H1 (cell line): ENCODE data around the gene CCDC73. TPM values are rescaled to one million over a fixed set of nuclear protein-coding genes. Genes with fewer than 3 reads are reported as not detected.

ENCODE experiments used
- CTCF ChIA-PET: fragments of 300-600 bp; sonication (Branson Sonifier 250); formaldehyde crosslinking; loops from one replicate; lab custom pipeline; 2021; ENCODE audit not compliant: partially characterized antibody; lab: Charles Lee
- POLR2A ChIA-PET: fragments of 300-600 bp; sonication (Branson Sonifier 250); formaldehyde crosslinking; loops from one replicate; lab custom pipeline; 2021; ENCODE audit warnings: inconsistent platforms; ENCODE audit not compliant: partially characterized antibody; lab: Charles Lee
- DNase-seq, 2 experiments: peaks; one replicate each; pipeline versions ENCODE4 v3.0.0 to v3.0.0-alpha.2; 2010 to 2022; ENCODE audit warnings: low spot score in 2 of 2, low read depth in 1 of 2, mixed read lengths in 1 of 2
- FAIRE-seq: peaks from 2 replicates; lab custom pipeline; 2011; peaks lifted over from hg19 to GRCh38; lab: Jason Lieb, UNC
- H2AFZ ChIP-seq: 2 replicates; pipeline ENCODE4 v1.8.1; 2012; ENCODE audit warnings: low read length, inconsistent platforms
- H2AK5ac ChIP-seq: 2 replicates; pipeline ENCODE4 v1.6.1; 2013; ENCODE audit warnings: low read depth, low read length
- H2BK120ac ChIP-seq: replicated peaks from 2 replicates; pipeline ENCODE3; 2013; ENCODE audit warnings: low read depth, low read length, inconsistent platforms
- H2BK12ac ChIP-seq: 2 replicates; pipeline ENCODE4 v1.6.1; 2013; ENCODE audit warnings: low read depth, low read length
- H2BK15ac ChIP-seq: 2 replicates; pipeline ENCODE4 v1.6.1; 2013; ENCODE audit warnings: low read length
- H2BK20ac ChIP-seq: 2 replicates; pipeline ENCODE4 v1.6.1; 2013; ENCODE audit warnings: low read length
- H2BK5ac ChIP-seq: 2 replicates; pipeline ENCODE4 v1.6.1; 2013; ENCODE audit warnings: low read depth, low read length
- H3K14ac ChIP-seq: 2 replicates; pipeline ENCODE4 v1.6.1; 2013; ENCODE audit warnings: inconsistent platforms; ENCODE audit not compliant: insufficient read length
- H3K18ac ChIP-seq: 2 replicates; pipeline ENCODE4 v1.6.1; 2013; ENCODE audit warnings: low read length; ENCODE audit errors: extremely low read depth
- H3K23ac ChIP-seq: 2 replicates; pipeline ENCODE4 v1.6.1; 2013; ENCODE audit warnings: inconsistent platforms; ENCODE audit not compliant: insufficient read length
- H3K23me2 ChIP-seq: 2 replicates; pipeline ENCODE4 v1.6.1; 2013; ENCODE audit warnings: low read depth, low read length
- H3K27ac ChIP-seq: 2 replicates; pipeline ENCODE4 v1.6.1; 2011; ENCODE audit warnings: low read depth, low read length, inconsistent platforms
- H3K27me3 ChIP-seq, 4 experiments: replicated peaks in 1 of 4; 1 replicate in 1 of 4; 2 replicates in 3 of 4; pipeline versions ENCODE4 v1.6.1 to v1.8.1; 2011 to 2013; ENCODE audit warnings: low read length in 3 of 4, mild to moderate bottlenecking in 3 of 4, inconsistent platforms in 2 of 4, mixed read lengths in 2 of 4, moderate library complexity in 1 of 4; ENCODE audit not compliant: control insufficient read depth in 3 of 4, insufficient read depth in 3 of 4; ENCODE audit errors: extremely low read depth in 1 of 4
- H3K36me3 ChIP-seq, 4 experiments: 2 replicates each; pipeline versions ENCODE4 v1.6.1 to v1.8.1; 2011 to 2013; ENCODE audit warnings: mild to moderate bottlenecking in 4 of 4, low read length in 3 of 4, moderate library complexity in 2 of 4, control low read depth in 1 of 4, inconsistent platforms in 1 of 4; ENCODE audit not compliant: insufficient read depth in 4 of 4, control insufficient read depth in 2 of 4
- H3K4ac ChIP-seq: replicated peaks from 2 replicates; pipeline ENCODE3; 2013; ENCODE audit warnings: low read length, low read depth, mixed read lengths, inconsistent platforms; ENCODE audit not compliant: insufficient read length
- H3K4me1 ChIP-seq, 4 experiments: replicated peaks in 1 of 4; 1 replicate in 1 of 4; 2 replicates in 3 of 4; pipeline versions ENCODE4 v1.6.1 to v1.8.1; 2011 to 2013; ENCODE audit warnings: low read length in 3 of 4, inconsistent platforms in 2 of 4, mixed read lengths in 1 of 4; ENCODE audit not compliant: insufficient read depth in 4 of 4, control insufficient read depth in 3 of 4
- H3K4me2 ChIP-seq, 2 experiments: 2 replicates each; pipeline versions ENCODE4 v1.6.1 to v1.8.1; 2011 to 2013; ENCODE audit warnings: low read depth in 2 of 2, low read length in 2 of 2, control low read depth in 1 of 2, inconsistent platforms in 1 of 2, mild to moderate bottlenecking in 1 of 2; ENCODE audit not compliant: insufficient read depth in 1 of 2
- H3K4me3 ChIP-seq, 4 experiments: fragments of 200-600, 300-600 bp in 1 of 4; sonication (generic), shearing (Covaris generic), sonication (Bioruptor Twin) in 1 of 4; 2 replicates each; pipeline versions ENCODE4 v1.5.1 to v1.8.1; 2011 to 2016; ENCODE audit warnings: low read length in 4 of 4, low read depth in 3 of 4, control low read depth in 2 of 4, inconsistent platforms in 2 of 4, mild to moderate bottlenecking in 2 of 4, mixed read lengths in 1 of 4, moderate library complexity in 1 of 4; ENCODE audit not compliant: insufficient read depth in 2 of 4; ENCODE audit errors: extremely low read depth in 1 of 4
- H3K56ac ChIP-seq: replicated peaks from 2 replicates; pipeline ENCODE3; 2013; ENCODE audit warnings: low read depth, mild to moderate bottlenecking, mixed read lengths, low read length, inconsistent platforms; ENCODE audit not compliant: insufficient read length
- H3K79me1 ChIP-seq: 2 replicates; pipeline ENCODE4 v1.6.1; 2013; ENCODE audit warnings: low read depth, low read length, control low read depth
- H3K79me2 ChIP-seq, 2 experiments: 2 replicates each; pipeline versions ENCODE4 v1.6.1 to v1.8.1; 2012 to 2013; ENCODE audit warnings: low read length in 2 of 2, mild to moderate bottlenecking in 2 of 2, inconsistent platforms in 1 of 2; ENCODE audit not compliant: insufficient read depth in 2 of 2, control insufficient read depth in 1 of 2
- H3K9ac ChIP-seq, 4 experiments: replicated peaks in 1 of 4; 1 replicate in 1 of 4; 2 replicates in 3 of 4; pipeline versions ENCODE4 v1.6.1 to v1.8.1; 2011 to 2013; ENCODE audit warnings: low read depth in 3 of 4, low read length in 3 of 4, control low read depth in 2 of 4, mild to moderate bottlenecking in 2 of 4, moderate library complexity in 2 of 4, inconsistent platforms in 1 of 4; ENCODE audit errors: extremely low read depth in 1 of 4
- H3K9me3 ChIP-seq, 2 experiments: 2 replicates each; pipeline versions ENCODE4 v1.6.1 to v1.8.1; 2012 to 2013; ENCODE audit warnings: mild to moderate bottlenecking in 2 of 2, moderate library complexity in 2 of 2, control low read depth in 1 of 2, inconsistent platforms in 1 of 2, low read depth in 1 of 2, low read length in 1 of 2, mixed read lengths in 1 of 2; ENCODE audit not compliant: insufficient read depth in 2 of 2
- H4K20me1 ChIP-seq, 2 experiments: replicated peaks in 1 of 2; 2 replicates each; pipeline versions ENCODE3 to v1.8.1; 2011 to 2013; ENCODE audit warnings: inconsistent platforms in 2 of 2, low read length in 2 of 2, mild to moderate bottlenecking in 1 of 2; ENCODE audit not compliant: insufficient read depth in 2 of 2, control insufficient read depth in 1 of 2
- H4K5ac ChIP-seq: 2 replicates; pipeline ENCODE4 v1.6.1; 2013; ENCODE audit warnings: low read length, low read depth, mixed read lengths, inconsistent platforms; ENCODE audit not compliant: insufficient read length
- H4K8ac ChIP-seq: 2 replicates; pipeline ENCODE4 v1.8.0; 2013; ENCODE audit warnings: mild to moderate bottlenecking, moderate library complexity, low read length, inconsistent platforms; ENCODE audit not compliant: insufficient read depth; ENCODE audit errors: extremely low read depth
- H4K91ac ChIP-seq: replicated peaks from 2 replicates; pipeline ENCODE3; 2013; ENCODE audit warnings: low read length, mixed read lengths, inconsistent platforms; ENCODE audit not compliant: insufficient read length
- CEBPB ChIP-seq: IDR thresholded peaks from 2 replicates; pipeline ENCODE4 v1.6.1; 2012; ENCODE audit warnings: low read depth, low read length
- CTCF ChIP-seq, 3 experiments: IDR thresholded peaks; 1 replicate in 2 of 3; 2 replicates in 1 of 3; pipeline versions ENCODE4 v1.5.1 to v1.6.1; 2011; ENCODE audit warnings: low read length in 3 of 3, mild to moderate bottlenecking in 3 of 3, inconsistent platforms in 2 of 3, low read depth in 1 of 3, moderate library complexity in 1 of 3; ENCODE audit not compliant: insufficient read depth in 1 of 3; ENCODE audit errors: control extremely low read depth in 1 of 3
- MAX ChIP-seq: IDR thresholded peaks from 2 replicates; pipeline ENCODE4 v1.6.1; 2012; ENCODE audit warnings: inconsistent platforms
- RFX5 ChIP-seq: IDR thresholded peaks from 2 replicates; pipeline ENCODE4 v1.6.1; 2011; ENCODE audit warnings: low read depth, low read length, improper control_type of control experiment, borderline replicate concordance
- RXRA ChIP-seq: IDR thresholded peaks from 2 replicates; pipeline ENCODE4 v1.6.1; 2011; ENCODE audit warnings: low read depth, mild to moderate bottlenecking, low read length, moderate library complexity; ENCODE audit not compliant: insufficient read depth
- SRF ChIP-seq: IDR thresholded peaks from 2 replicates; pipeline ENCODE4 v1.6.1; 2011; ENCODE audit warnings: mild to moderate bottlenecking, low read depth, low read length, moderate library complexity
- WGBS, 2 experiments: shearing (Covaris generic) in 1 of 2; methylation state at CpG; one replicate each; pipeline versions ENCODE4 v1.1.6 to v1.1.7; 2013 to 2015; ENCODE audit warnings: low lambda C conversion rate in 2 of 2, mixed read lengths in 2 of 2, inconsistent platforms in 1 of 2, low coverage in 1 of 2, missing lambda C conversion rate in 1 of 2; ENCODE audit not compliant: insufficient replicate concordance in 2 of 2, insufficient coverage in 1 of 2, insufficient read length in 1 of 2; ENCODE audit errors: extremely low coverage in 1 of 2, missing lambda C conversion rate in 1 of 2; 5-methylcytosine and 5-hydroxymethylcytosine counted together
- polyA plus RNA-seq, 7 experiments: library from polyadenylated mRNA; depleted of rRNA in 3 of 7; stranded (reverse) in 5 of 7; unstranded in 2 of 7; fragments of >200 nt in 5 of 7; fragments of 200-250 nt in 2 of 7; gene quantifications; 1 replicate in 5 of 7; 2 replicates in 1 of 7; 4 replicates in 1 of 7; pipeline versions ENCODE4 v1.2.1 to v1.2.3, GENCODE V29; 2011 to 2013; ENCODE audit warnings: missing spikeins in 2 of 7, mixed read lengths in 2 of 7
- total RNA-seq: library from RNA; stranded (reverse); fragmentation: NEBNext Ultra II Directional; extraction: Animal tissue kit (Norgen Biotek cat#: 25700); gene quantifications from 2 replicates; pipeline ENCODE4 v1.2.1, GENCODE V29; 2021

Gene CCDC73
- total and polyA plus RNA-seq, 2 of the 8 experiments (the other 6 are each of a cell fraction or from before 2014, with no cell fraction given) = not detected

- no peak overlapping the region for H3K9ac ChIP-seq
- no peaks in the 10 kb centered on the region for H3K79me1 ChIP-seq
- peaks cover 9% of the 10 kb centered on the region in 2 experiments for H3K9me3 ChIP-seq
- DNase-seq = no peak
- H2BK15ac ChIP-seq = no peak overlapping the region
- POLR2A ChIA-PET = interaction anchor here (0.6 kb wide), 2 partner anchors 14 to 719 kb away, joined by 3 read pairs; no protein-coding TSS in a partner anchor
- no peaks in the 10 kb centered on the region; a peak in 1 of 8 replicates for H3K36me3 ChIP-seq
- H2AK5ac ChIP-seq = no peak overlapping the region
- H4K8ac ChIP-seq = no peak overlapping the region
- H2BK20ac ChIP-seq = no peak overlapping the region
- H2BK12ac ChIP-seq = no peak overlapping the region
- H3K14ac ChIP-seq = no peak overlapping the region
- no peak overlapping the region for H3K23ac ChIP-seq
- H4K20me1 ChIP-seq = no peaks in the 10 kb centered on the region
- TF ChIP-seq CTCF (IDR thresholded peaks at IDR 0.05; ENCODE audit: control extremely low read depth in 1 of 3, insufficient read depth in 1 of 3, low read depth in 1 of 3, low read length in 3 of 3) (no peak), CEBPB (no peak), RXRA (no peak), RFX5 (no peak), SRF (no peak), MAX (no peak)
- H3K4me3 ChIP-seq = no peak overlapping the region
- no peak overlapping the region for H3K4ac ChIP-seq
- H3K27ac ChIP-seq = no peak overlapping the region
- H4K5ac ChIP-seq = no peak overlapping the region
- CTCF ChIA-PET = interaction anchor here (2.0 to 3.4 kb wide), 2 partner anchors 8 to 34 kb away, joined by 4 to 16 read pairs; no protein-coding TSS in a partner anchor
- H3K18ac ChIP-seq = no peak overlapping the region
- no peak for FAIRE-seq
- no peaks in the 10 kb centered on the region for H3K23me2 ChIP-seq
- H2BK5ac ChIP-seq = no peak overlapping the region
- H2BK120ac ChIP-seq = no peak overlapping the region
- H3K79me2 ChIP-seq = no peaks in the 10 kb centered on the region
- H3K56ac ChIP-seq = no peak overlapping the region
- H3K27me3 ChIP-seq = no peaks in the 10 kb centered on the region
- H2AFZ ChIP-seq = no peak overlapping the region
- H3K4me1 ChIP-seq = no peaks in the 10 kb centered on the region
- 78% methylated on average over 2 of the region's 2 CpGs; no CpG with 5 or more reads in 1 of the 2 experiments for WGBS, 2 experiments
- H4K91ac ChIP-seq = no peak overlapping the region
- no peak overlapping the region for H3K4me2 ChIP-seq
Observed at GRCh38 chr11:32758291-32758690, 36.2 kb downstream of the CCDC73 start.
